GM13977 (cell line): ENCODE results near the gene EVI5.
A peak's percentile ranks its signal among the peaks of the same experiment; 100 is the strongest.

Source experiments
- DNase-seq: peaks from one replicate; pipeline ENCODE4 v3.0.0; 2012; ENCODE audit warnings: low spot score
- in situ Hi-C: fragments of 300-500 bp; cut with MboI; formaldehyde crosslinking; loops from one replicate; pipeline ENCODE4 v1.12.0; 2022; ENCODE audit warnings: low sequenced_read_pairs, low pct_unique_long_range_greater_than_20kb, mixed read lengths, inconsistent platforms; ENCODE audit not compliant: unreplicated experiment
- TF ChIP-seq, protein P1 (sequence below): IDR thresholded peaks from 2 replicates; pipeline ENCODE4 v1.5.1; 2012; ENCODE audit warnings: mild to moderate bottlenecking, control low read depth; ENCODE audit not compliant: insufficient read depth; ENCODE audit errors: extremely low read depth, missing control alignments

EVI5 gene

DNA sequence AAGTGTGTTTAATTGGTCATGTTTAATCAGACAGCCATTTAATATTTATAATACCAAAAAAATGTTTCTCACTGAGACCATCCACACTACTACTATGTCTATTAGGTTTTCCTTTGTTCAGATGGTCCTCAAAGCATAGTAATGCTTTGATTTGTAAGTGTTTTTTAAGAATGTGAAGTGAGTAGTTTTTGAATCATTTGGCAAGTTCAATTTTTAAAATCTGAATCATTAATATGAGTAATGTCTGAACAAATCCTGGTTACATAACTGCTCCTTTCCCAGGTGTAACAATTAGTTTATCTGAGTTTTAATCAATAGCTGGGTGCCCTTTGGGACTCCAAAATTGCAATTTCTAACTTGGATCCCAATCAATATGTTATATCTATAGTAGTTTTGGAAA, 23.5 kb upstream of the EVI5 start:
- TF ChIP-seq, protein P1, sequence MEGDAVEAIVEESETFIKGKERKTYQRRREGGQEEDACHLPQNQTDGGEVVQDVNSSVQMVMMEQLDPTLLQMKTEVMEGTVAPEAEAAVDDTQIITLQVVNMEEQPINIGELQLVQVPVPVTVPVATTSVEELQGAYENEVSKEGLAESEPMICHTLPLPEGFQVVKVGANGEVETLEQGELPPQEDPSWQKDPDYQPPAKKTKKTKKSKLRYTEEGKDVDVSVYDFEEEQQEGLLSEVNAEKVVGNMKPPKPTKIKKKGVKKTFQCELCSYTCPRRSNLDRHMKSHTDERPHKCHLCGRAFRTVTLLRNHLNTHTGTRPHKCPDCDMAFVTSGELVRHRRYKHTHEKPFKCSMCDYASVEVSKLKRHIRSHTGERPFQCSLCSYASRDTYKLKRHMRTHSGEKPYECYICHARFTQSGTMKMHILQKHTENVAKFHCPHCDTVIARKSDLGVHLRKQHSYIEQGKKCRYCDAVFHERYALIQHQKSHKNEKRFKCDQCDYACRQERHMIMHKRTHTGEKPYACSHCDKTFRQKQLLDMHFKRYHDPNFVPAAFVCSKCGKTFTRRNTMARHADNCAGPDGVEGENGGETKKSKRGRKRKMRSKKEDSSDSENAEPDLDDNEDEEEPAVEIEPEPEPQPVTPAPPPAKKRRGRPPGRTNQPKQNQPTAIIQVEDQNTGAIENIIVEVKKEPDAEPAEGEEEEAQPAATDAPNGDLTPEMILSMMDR: no peak
- DNase-seq: no peak
- in situ Hi-C loops: no loop called here

DNA sequence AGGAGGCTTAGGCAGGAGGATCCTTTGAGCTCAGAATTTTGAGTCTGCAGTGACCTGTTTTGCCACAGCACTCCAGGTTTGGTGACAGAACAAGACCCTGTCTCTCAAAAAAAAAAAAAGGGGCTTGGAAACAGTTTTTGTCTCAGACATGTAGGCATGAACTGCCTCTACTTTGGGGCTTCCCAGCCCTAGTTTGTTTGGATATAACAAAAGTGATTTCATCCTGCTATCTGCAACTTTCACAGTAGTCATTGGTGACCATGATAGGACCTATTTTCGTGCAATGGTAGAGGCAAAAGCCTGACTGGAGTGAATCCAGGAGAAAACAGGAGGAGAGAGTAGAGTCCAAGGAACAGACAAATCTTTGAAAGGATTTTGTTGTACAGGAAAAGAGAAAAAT, 20.3 kb upstream of the EVI5 start:
- TF ChIP-seq, protein P1: no peak
- in situ Hi-C loops: no loop called here
- DNase-seq: no peak

DNA sequence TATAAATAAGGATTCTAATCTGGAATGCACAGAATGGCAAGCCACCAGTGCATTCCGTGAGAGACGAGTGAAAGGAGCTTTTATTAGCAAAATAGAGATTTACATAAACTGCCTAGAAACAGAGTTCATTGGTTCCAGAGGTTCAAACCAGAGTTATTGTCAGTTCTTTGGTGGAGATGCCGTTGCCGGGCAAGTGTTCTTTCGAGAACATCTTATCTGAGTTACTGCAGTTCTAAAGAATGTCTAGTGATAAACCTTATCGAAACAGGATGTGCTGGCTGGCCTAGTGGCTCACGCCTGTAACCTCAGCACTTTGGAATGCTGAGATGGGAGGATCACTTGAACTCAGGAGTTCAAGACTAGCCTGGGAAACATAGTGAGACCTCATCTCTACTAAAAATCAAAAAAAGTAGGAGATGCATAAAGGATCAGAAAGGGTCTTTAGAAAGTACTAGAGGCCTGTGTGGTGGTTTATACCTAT, 19.9 kb upstream of the EVI5 start:
- in situ Hi-C loops: no loop called here
- TF ChIP-seq, protein P1: no peak
- peak; percentile 36 for DNase-seq

DNA sequence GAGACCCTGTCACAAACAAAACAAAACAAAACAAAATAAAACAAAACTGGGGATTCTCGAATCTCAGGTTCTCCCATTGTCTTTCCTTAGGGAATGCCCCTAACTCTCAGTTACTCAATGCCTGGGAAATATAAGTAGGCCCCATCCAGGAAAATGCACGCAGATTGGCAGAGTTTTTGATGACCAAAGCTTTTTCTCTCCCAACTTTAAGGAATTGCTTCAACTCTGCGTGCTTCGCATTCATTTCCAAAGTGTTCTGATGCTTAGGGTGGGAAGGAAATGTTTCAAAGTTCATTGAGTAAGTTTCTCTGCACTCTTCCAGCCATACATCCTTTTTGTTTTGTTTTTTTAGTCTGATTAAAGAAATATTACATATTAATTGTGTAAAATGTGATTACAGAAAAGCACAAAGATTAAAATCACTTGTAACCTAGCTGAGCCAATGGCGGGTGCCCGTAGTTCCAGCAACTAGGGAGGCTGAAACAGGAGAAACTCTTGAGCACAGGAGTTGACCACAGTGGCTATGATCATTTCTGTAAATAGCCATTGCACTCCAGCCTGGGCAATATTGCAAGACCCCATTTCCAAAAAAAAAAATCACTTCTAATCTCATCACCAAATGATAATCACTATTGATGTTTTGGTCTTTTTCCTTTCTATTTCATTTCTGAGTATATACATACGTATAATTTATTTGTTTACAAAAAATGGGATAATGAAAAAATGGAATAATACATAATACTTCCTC, 18.4 kb upstream of the EVI5 start:
- TF ChIP-seq, protein P1: no peak
- DNase-seq: no peak
- in situ Hi-C loops: no loop called here

DNA sequence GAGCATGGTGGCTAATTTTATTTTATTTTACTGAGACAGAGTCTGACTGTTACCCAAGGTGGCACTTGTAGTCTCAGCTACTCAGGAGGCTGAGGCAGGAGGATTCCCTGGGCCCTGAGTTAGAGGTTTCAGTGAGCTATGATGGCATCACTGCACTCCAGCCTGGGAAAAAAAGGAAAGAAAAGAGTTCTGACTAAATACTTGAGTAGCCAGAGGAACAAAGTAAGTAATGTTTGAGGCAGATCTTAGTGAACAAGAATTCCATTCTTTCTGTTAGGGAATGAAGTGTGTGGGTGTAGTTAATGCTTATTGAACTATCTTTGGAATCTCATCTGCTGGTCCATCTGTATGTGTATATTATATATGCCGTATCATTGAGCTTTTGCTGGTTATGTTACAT, 13.1 kb upstream of the EVI5 start:
- no peak for DNase-seq
- in situ Hi-C loops: no loop called here

DNA sequence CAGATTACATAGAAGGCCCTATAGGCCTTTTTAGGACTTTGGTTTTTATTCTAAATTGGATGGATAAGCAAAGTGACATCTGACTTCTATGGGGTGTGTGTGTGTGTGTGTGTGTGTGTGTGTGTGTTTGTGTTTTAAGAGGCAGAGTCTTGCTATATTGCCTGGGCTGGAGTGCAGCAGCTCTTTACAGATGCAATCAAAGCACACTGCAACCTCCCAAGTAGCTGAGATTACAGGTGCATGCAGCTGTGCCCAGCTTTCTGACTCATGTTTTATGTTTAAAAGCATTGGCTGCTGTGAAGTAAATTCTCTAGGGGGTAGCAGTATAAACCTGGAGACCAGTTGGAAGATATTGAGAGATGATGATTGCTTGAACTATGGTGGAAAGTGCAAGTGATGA, 12.4 kb upstream of the EVI5 start:
- TF ChIP-seq, protein P1: no peak
- no peak for DNase-seq
- in situ Hi-C loops: no loop called here

More for the DNA sequence above, 13.1 kb upstream of the EVI5 start:
- TF ChIP-seq, protein P1: no peak
